Measurements from ENCODE around the gene MVB12B.

DNA sequence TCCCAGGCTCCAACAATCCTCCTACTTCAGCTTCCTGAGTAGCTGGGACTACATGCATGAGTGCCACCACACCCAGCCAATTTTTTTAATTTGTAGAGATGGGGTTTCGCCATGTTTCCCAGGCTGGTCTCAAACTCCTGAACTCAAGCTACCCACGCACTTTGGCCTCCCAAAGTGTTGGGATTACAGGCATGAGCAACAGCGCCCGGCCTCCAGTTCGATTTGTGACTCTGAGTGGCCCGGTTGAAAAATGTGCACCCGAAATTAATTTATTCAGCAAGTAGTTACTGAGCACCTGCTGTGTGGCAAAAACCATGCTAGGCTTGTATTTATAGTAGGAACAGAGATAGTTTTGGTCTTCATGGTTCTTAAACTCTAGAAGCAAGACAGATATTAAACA, 58.3 kb downstream of the MVB12B start:
- TF ChIP-seq, protein P1, sequence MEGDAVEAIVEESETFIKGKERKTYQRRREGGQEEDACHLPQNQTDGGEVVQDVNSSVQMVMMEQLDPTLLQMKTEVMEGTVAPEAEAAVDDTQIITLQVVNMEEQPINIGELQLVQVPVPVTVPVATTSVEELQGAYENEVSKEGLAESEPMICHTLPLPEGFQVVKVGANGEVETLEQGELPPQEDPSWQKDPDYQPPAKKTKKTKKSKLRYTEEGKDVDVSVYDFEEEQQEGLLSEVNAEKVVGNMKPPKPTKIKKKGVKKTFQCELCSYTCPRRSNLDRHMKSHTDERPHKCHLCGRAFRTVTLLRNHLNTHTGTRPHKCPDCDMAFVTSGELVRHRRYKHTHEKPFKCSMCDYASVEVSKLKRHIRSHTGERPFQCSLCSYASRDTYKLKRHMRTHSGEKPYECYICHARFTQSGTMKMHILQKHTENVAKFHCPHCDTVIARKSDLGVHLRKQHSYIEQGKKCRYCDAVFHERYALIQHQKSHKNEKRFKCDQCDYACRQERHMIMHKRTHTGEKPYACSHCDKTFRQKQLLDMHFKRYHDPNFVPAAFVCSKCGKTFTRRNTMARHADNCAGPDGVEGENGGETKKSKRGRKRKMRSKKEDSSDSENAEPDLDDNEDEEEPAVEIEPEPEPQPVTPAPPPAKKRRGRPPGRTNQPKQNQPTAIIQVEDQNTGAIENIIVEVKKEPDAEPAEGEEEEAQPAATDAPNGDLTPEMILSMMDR (IDR thresholded peaks at IDR 0.05): no peak
- TF ChIP-seq EP300 (IDR thresholded peaks at IDR 0.05) (no peak), POLR2A (IDR thresholded peaks at IDR 0.05) (no peak)
